Gastroesophageal sphincter (tissue), 3 donors: ENCODE measurements around the gene PDE3B.
"Not testable (repeated sequence)": the region's sequence is repeated elsewhere in the genome, so short reads cannot be mapped to it uniquely, and the experiment has no call there.

Experiments
- POLR2A ChIP-seq, 2 donors: fragments of 450-650 bp; IDR thresholded peaks; one replicate each; pipeline ENCODE4 v1.6.1; 2017; ENCODE audit warnings: antibody characterized with exemption in 2 of 2, mild to moderate bottlenecking in 2 of 2, moderate library complexity in 1 of 2
- TF ChIP-seq, protein P1 (sequence below), 4 experiments: fragments of 200-600 bp in 2 of 4; fragments of 450-650 bp in 2 of 4; sonication (generic) in 1 of 4; IDR thresholded peaks; one replicate each; pipeline ENCODE4 v1.5.1; 2017 to 2019; ENCODE audit warnings: antibody characterized with exemption in 4 of 4, mild to moderate bottlenecking in 2 of 4, moderate library complexity in 2 of 4

DNA sequence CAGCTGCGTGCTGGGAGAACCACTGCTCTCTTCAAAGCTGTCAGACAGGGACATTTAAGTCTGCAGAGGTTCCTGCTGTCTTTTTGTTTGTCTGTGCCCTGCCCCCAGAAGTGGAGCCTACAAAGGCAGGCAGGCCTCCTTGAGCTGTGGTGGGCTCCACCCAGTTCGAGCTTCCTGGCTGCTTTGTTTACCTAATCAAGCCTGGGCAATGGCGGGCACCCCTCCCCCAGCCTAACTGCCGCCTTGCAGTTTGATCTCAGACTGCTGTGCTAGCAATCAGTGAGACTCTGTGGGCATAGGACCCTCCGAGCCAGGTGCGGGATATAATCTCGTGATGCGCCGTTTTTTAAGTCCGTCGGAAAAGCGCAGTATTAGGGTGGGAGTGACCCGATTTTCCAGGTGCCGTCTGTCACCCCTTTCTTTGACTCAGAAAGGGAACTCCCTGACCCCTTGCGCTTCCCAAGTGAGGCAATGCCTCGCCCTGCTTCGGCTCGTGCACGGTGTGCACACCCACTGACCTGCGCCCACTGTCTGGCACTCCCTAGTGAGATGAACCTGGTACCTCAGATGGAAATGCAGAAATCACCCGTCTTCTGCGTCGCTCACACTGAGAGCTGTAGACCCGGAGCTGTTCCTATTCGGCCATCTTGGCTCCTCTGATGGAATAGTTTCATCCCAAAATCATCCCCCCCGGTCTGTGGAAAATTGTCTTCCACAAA is 9.9 kb upstream of the PDE3B start:
- TF ChIP-seq POLR2A (IDR thresholded peaks at IDR 0.05), result not testable (repeated sequence)
- TF ChIP-seq, protein P1, sequence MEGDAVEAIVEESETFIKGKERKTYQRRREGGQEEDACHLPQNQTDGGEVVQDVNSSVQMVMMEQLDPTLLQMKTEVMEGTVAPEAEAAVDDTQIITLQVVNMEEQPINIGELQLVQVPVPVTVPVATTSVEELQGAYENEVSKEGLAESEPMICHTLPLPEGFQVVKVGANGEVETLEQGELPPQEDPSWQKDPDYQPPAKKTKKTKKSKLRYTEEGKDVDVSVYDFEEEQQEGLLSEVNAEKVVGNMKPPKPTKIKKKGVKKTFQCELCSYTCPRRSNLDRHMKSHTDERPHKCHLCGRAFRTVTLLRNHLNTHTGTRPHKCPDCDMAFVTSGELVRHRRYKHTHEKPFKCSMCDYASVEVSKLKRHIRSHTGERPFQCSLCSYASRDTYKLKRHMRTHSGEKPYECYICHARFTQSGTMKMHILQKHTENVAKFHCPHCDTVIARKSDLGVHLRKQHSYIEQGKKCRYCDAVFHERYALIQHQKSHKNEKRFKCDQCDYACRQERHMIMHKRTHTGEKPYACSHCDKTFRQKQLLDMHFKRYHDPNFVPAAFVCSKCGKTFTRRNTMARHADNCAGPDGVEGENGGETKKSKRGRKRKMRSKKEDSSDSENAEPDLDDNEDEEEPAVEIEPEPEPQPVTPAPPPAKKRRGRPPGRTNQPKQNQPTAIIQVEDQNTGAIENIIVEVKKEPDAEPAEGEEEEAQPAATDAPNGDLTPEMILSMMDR (IDR thresholded peaks at IDR 0.05), result not testable (repeated sequence)
